Measurements from ENCODE around the gene DCTN1.

Gene DCTN1

GRCh38 chr2:74321737-74322136, 58.4 kb downstream of the DCTN1 start:
- DNase-seq (ENCODE audit: low read depth), result no peak

GRCh38 chr2:74317701-74318100, 62.4 kb downstream of the DCTN1 start:
- DNase-seq (ENCODE audit: low read depth), result no peak

GRCh38 chr2:74316627-74317295, 63.4 kb downstream of the DCTN1 start:
- DNase-seq (ENCODE audit: low read depth), result no peak

GRCh38 chr2:74314107-74314506, 66.0 kb downstream of the DCTN1 start:
- no peak for DNase-seq (ENCODE audit: low read depth)

- no peak for DNase-seq (ENCODE audit: low read depth)
These were observed 66.6 kb downstream of the DCTN1 start for GRCh38 chr2:74313497-74313896.

- no peak for DNase-seq (ENCODE audit: low read depth)
These were observed 67.2 kb downstream of the DCTN1 start for GRCh38 chr2:74312913-74313312.
